UCSD-AML1 (cell line): ENCODE results near the gene ZFR2.

Experiments
- DNase-seq: peaks from one replicate; lab custom pipeline; 2025; ENCODE audit not compliant: unreplicated experiment; lab: John Stamatoyannopoulos, UW

The ZFR2 gene

DNA sequence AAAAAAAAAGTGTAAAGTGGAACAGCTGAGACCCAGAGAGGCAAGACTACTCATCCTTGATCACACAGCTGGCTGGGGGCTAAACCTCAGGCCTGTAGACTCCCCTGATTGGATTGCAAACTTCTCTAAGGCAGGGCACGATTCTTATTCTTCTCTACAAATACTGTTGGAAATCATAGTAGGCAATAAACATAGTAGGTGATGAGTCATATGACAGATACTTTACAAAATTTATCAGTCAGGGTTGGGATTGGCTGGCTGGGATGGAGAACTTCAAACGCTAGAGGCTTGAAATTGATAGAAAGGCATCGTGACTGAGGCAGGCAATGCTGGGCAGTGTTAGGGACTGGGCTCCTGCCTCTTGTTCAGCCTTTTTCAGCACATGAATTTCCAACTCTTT is 76.7 kb downstream of the ZFR2 start:
- no peak for DNase-seq

DNA sequence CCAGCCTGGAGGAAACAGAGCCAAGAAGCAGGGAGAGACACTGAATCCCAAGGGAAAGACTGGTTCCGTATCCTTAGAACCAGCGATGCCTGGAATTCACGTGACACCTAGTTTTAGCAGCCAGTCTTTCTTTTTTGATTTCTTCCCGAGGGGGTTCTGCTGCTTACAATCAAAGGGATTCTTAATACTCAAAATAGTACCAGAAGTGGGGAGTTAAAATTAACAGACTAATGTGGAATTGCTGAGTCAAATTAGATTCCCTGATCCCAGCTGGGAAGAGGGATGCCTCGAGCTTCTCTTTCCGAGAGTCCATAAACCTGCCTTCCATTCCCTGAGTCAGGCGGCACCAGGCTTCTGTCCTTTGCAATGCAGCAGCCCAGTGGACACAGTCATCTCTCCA is 77.9 kb downstream of the ZFR2 start:
- no peak for DNase-seq

DNA sequence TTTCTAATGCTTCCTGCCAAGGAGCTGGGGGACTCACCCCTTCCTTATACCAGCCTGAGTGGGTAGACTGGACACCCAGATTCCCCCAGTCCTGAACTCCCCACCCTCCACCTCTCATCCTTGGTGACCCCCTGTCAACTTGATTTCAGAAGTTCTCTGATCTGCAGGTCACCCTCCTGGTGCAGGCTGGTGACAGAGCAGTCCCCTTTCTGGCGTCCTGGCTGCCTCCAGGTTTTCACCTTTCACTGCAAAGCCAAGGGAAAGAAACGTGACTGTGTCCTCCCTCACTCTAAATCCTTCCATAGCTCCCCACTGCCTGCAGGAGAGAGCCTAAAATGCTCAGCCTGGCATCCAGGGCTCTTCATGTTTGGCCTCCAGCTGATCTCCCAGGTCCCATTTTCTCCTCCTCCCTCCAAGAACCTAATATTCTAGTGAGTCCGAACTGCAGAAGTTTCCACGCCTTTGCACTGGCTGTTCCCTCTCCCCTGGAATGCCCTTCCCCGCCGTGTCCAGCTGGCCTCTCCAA is 78.6 kb downstream of the ZFR2 start:
- no peak for DNase-seq

DNA sequence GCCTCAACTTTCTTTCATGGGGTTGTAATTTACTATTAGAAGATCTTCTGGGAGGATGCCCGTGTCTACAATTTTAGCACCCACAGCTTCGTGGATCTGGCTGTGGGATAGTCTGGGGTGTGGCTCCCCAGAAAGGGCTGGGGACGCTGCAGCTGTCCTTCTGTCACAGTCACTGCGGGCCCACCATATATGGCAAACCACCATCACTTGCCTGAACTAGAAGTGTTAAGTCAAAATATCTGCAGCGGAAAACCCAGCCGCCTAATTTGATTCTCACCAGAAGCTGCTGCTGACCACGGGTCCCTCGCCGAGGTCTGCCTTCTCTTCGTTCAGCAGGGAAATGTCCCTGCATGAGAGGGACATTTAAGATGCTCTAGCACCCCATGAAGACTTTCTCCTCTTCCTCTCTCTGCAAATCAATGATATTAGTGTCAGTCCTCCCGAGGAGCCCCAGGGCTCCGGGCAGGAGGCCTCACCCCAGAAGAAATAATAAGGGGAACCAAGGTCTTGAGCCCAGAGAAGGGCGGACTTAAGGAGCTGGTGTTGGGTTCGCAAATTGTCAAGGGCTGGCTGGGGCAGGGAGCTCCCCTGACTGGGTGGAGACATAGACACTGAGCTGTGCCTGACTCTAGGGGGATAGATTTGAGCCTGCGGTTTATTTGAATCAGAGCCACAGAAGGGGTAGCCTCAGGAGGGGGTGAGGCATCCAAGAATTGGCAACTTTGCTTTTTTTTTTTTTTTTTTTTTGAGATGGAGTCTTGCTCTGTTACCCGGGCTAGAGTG is 79.7 kb downstream of the ZFR2 start:
- no peak for DNase-seq

DNA sequence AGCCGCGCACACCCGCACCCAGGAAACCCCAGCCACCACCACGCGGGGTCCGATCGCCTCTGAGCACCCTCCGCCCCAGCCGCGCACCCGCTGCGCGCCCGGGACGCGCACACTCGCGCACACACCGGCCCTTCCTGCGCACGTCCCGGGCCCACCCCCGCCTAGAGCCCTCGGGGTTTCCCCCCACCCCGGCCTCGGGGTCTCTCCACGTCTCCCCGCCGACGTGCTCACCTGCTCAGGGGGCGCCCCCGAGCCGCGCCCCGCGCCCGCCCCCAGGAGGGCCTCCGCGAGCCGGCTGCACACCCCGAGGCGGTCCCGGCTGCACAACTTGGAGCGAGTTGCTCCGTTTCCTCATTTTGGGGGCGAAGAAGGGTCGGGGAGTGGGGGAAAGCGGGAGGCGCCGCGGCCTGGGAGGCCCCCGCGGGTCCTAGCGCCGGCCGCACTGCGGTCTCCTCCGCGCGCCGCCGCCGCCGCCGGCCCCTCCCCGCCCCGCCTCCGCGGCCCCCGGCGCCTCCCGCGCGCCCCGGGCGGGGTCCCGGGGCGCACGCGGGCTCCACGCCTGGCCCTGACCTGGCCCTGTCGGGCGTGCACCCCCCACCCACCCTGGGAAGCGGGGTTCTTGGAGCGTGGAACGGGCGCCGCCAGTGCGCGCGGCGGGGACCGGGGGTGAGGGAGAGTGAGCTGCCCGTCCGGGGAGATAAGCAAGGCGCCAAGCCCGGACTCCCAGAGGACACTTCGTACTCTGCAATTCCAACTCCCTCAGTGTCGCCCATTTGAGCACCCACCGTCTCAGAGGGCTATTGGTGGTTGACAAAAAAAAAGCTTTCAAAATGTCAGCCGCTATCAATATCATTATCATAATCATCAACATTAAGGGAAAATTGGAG is 82.7 kb downstream of the ZFR2 start, which contains the start of gene MATK:
MATK (minus strand) TSS at position 444 of the 887 bp plus-strand sequence. CDS start 1,246 bp downstream, outside the sequence.
- peak; percentile 66 for DNase-seq

DNA sequence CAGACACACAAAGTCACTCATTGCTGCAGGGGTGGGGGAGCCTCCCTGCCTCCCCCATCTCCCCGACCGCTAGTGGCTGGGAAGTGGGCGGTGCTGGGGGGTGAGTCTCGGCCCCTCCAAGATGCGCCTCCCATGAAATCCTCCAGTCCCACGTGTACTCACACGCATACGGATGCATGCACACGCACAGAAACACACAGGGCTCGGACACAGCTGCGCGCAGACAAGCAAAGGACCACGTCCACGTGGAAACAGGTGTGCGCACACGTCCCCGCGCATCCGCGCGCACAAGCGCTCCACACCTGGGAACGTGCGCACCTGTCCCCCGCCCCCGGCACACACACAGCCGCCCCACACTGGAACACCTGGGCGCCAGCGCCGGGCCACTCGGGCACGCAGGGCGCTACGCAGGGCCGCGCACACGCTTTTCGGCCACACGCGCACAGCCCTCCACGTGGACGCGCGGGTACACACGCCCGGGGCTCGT is 83.3 kb downstream of the ZFR2 start:
- no peak for DNase-seq

DNA sequence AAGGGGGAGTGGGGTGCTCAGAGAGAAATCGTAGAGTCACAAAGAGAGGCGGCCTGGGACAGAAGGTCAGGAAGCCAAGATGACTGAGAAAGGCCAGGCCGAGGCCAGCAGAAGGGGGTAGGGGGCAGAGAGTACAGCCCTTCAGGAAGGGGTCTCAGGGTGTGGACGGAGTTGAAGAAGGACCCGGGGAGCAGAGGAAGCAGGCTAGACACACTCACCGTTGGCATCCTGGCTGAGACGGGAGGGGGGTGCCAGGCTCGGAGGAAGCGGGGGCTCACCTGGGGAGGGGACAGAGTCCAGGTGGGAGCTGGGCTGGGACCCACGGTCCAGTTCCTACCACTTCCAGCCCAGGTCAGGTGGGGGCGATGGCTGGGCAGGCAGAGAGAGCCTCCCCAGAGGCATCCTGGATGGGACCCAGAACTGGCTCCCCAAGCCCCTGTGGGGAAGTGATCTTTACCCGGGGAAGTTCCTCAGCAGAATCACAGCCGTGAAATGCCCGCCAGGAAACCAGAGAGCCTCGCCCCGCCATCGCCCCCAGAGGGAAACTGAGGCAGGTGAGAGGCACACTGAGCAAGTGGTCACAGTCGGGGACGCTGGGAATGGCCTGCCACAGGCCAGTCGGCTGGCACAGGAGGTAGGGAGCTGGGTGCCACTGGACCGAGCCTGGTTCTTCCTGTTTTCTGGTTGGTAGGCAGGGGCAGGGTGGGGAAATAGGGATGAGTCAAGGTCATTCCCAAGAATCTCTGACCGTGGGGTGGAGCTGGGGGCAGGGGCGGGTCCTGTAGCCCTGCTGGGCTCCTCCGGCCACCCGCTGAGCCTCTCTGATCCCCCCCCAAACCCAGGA is 84.0 kb downstream of the ZFR2 start:
- DNase-seq = no peak

DNA sequence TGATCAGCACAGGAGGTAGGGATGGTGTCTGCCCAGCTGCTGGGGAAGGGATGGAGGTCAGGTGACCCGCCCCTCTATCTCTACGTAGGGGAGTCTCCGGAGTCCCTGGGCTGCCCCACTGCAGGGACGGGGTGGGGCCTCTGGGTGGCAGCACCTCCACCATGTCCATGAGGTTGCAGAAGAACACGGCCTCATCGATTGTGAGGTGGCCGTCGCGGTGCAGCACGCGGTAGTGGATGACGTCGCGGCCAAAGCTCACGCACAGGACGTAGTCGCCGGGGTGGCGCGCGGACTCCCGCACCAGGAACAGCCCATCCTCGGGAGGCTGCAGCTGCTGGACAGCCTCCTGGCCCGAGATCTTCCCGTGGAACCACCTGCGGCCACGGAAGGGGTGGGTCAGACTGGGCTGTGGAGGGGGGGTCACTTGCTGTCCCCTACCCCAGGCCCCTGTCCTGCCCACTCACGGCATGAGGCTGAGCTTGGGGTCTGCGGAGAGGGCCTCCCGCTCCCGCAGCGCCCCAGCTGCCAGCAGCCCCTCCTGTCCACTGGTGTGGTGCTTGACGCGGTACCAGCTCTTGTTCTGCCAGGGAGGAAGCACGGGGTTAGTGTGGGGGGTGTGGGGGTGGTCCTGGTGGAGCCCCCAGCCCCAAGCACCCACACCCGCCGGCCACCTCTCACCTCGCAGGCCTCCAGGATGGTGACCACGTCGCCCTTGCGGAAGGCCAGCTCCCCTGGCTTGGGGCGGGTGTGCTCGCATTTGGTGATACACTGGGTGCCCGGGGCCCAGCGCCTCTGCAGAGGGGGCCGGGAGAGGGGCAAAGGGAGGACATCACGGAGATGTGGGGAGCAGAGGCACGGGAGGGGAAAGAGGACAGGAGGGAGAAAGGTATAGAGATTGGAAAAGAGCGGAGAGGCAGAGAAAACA is 84.9 kb downstream of the ZFR2 start:
- DNase-seq = peak; percentile 23

DNA sequence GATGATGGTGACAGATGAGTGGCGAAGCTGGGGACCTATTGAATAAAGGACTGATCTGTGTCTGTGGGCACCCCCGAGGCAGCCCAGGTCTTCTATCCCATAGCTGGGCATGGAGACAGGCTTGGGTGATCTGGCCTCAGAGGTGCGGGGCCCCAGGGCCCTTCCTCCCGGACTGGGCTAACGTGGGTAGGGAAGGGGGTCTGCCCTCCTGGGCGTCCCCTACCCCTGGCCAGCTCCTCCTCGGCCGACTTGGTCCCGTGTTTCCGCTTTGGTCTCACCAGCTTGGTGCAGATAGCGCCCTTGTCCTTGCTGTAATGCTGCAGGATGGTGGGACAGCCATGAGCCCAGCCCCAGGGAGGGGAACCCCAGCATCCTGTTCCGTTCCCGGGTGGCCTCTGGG is 85.9 kb downstream of the ZFR2 start:
- DNase-seq = no peak

DNA sequence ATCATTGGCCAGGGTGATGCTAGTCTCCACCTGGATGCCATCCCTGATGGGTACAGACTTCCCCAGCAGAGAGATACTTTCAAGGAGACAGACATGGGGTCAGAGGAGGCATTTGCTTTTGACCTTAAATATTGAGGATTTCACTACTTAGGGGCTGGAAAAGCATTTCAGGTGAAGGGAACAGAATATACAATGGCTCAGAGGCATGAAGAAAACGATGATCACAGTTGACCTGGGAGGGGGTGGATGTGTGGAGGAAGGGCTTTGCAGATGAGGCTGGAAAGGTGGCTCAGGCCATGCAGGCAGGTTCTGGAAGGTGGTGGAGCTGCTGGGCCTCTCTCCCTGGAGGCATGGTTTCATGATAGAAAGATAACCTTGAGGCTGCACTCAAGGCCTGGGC is 86.5 kb downstream of the ZFR2 start:
- no peak for DNase-seq

DNA sequence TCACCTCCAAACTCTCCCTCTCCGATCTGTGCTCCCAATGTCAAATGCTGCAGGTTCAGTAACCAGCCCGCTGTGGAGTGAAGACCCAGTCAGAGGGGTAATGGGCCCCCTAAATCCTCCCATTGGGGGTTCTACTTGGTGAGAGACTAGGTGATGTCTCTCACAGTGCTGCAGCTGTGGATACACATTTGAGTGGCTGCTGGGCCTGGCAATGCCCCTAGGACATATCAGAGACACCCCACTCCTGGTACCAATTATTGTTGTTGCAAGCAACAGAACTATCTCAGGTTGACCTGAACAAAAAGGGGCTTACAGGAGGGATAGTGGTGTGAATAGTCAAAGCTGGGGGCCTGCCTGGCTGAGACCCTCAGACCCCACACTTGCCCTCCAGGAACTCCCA is 87.2 kb downstream of the ZFR2 start:
- DNase-seq = no peak

DNA sequence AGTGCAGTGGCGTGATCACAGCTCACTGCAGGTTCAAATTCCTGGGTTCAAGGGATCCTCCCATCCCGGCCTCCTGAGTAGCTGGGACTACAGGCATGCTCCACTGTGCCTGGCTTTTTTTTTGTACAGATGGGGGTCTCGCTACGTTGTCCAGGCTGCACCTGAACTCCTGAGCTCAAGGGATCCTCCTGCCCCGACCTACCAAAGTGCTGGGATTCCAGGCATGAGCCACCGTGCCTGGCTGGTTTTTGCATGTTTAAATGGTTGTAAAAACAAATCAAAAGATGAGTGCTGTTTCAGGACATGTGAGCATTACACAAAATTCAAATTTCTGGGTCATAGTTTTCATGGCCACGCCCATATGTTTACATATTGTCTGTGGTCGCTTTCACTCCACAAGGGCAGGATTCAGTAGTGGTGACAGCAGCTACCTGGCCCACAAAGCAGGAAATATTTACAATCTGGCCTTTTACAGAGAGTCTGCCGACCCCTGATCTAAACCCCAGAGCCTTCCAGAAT is 88.0 kb downstream of the ZFR2 start:
- no peak for DNase-seq

DNA sequence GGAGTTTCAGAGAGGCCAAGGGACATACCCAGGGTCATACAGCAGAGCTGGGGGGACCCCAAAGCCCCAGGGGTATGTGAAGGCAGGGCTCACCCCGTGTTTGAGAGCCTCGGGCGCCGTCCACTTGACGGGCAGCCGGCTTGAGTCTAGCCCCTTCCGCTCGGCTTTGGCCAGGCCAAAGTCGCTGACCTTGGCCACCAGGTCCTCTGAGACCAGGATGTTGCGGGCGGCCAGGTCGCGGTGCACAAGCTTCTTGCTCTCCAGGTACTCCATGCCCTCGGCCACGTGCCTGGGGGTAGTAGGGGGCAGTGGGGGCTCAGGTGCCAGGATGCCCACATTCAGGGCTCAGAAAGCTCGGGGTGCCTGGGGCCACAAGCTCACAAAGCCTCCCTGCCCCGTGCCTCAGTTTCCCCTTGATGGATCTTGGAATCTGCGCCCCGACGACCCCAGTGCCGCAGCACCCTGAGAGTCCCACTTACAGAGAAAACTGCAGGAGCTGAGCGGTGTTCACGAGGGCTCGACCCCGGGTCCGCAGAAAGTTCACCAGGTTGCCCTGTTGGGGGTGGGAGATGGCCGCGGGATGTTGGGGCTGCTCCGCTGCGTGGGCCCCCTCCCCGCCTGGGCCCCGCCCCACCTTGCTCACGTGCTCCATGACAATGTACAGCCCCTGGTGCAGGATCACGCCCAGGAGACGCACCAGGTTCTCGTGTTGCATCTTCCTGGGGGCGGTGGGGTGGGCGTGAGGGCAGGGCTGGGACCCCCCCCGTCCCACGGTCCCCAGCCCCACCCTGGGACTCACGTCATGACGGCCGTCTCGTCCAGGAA is 89.7 kb downstream of the ZFR2 start:
- DNase-seq = no peak

DNA sequence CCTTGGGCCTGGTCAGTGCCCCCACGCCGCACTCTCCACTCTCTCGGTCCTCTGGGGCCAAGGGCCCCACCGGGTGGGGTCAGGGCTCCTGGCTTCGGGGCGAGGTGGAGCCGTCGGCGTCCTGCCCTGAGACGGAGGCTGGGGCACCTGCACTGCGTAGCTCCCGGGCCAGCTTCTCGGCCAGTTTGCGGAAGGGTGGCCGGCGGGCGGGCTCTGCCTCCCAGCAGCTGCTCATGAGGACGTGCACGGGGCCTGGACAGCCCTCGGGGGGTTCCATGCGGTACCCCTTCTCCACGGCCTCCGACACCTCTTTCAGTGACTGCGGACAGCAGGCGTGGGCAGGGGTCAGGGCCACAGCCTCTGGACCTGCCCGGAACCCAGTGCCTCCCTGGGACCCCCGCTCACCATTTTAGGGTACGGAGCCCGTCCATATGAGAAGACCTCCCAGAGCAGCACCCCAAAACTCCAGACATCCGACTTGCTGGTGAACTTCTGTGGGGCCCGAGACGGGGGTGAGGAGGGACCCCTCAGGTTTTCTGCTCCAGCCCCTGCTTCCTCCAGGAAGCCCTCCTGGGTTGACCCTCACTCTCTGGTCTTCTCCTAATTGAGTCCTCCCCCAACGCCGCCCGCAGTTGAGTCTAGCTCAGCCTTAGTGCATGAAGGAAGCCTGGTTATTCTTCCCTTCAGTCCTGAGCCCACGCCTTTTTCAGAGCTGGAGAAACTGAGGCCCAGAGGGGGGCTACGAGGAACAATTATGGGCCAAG is 90.6 kb downstream of the ZFR2 start:
- DNase-seq = no peak

DNA sequence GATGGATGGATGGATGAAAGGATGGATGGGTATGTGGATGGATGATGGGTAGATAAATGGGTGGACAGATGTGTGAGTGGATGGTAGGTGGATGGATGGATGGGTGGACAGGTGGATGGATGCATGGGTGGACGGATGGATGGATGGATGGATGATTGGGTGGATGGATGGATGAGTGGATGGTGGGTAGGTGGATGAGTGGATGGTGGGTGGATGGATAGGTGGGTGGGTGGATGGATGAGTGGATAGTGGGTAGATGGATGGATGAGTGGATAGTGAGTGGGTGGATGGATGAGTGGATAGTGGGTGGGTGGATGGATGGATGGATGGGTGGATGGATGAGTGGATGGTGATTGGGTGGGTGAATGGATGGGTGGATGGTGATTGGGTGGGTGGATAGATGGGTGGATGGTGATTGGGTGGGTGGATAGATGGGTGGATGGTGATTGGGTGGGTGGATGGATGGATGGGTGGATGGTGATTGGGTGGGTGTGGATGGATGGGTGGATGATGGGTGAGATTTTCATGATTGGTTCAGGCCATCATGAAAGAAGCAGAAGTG is 92.3 kb downstream of the ZFR2 start:
- no peak for DNase-seq

DNA sequence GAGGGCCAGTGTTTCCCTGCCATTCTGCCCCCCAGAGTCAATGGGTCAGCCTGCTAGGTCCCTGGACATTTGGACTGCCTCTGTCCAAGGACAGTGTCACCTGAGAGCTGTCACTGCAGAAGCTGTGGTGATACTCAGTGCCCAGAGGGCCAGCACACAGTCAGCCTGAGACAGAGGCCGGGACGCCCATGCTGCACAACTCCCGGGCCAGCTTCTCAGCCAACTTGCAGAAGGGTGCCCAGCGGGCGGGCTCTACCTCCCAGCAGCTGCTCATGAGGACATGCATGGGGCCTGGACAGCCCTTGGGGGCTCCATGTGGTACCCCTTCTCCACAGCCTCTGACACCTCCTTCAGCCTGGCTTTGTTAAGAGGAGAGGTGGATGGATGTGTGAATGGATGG is 93.0 kb downstream of the ZFR2 start:
- no peak for DNase-seq

DNA sequence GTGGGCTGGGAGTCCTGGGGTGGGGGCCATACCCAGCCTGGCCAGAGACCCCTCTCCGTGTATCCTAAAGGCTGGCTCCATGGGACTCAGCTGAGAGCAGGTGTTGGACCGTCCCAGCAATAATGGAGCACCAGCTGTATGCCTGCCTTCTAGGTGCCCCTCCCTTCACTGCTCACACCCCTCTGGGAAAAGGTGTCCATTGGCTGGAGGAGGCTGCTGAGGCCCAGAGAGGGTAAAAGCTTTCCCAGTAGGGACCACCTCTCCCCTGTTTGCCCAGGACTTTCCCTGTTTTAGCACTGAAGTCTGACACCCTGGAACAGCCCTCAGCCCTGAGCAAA is 93.5 kb downstream of the ZFR2 start:
- DNase-seq = no peak
